GM21515 (cell line): Measurements from ENCODE around the gene ARSD.
"Not testable (repeated sequence)": the region's sequence is repeated elsewhere in the genome, so short reads cannot be mapped to it uniquely, and the experiment has no call there.

Experiments
- ATAC-seq: cut with Tn5 transposase; IDR thresholded peaks from one replicate; pipeline ENCODE4 v1.9.1; 2021; ENCODE audit not compliant: unreplicated experiment

Gene ARSD

DNA sequence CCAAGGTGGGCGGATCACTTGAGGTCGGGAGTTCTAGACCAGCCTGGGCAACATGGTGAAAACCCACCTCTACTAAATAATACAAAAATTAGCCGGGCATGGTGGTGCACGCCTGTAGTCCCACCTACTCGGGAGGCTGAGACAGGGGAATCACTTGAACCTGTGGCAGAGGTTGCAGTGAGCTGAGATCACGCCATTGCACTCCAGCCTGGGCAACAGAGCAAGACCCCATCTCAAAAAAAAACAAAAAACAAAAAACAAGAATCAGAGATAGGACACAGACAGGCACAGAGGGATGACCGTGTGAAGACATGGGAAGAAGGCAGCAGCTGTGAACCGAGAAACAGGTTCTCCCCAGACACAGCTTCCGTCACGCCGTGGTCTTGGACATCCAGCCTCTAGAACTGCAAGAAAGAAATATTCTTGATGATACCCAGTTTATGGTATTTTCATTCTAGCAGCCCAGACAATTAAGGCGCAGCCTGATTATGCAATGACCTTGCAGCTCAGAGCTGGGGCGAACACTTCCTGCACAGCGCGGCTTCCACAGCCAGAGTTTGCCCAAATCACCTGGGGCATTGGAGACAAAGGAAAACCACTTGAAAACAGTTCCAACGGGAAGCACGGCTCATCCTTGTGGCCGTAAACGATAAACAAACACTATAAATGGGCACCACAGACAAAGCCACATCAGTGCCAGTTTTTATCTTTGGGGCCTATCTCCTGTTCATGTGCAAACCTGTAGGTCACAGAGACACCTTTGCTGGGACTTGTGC lies 4.2 kb upstream of the ARSD start:
- no peak for ATAC-seq

DNA sequence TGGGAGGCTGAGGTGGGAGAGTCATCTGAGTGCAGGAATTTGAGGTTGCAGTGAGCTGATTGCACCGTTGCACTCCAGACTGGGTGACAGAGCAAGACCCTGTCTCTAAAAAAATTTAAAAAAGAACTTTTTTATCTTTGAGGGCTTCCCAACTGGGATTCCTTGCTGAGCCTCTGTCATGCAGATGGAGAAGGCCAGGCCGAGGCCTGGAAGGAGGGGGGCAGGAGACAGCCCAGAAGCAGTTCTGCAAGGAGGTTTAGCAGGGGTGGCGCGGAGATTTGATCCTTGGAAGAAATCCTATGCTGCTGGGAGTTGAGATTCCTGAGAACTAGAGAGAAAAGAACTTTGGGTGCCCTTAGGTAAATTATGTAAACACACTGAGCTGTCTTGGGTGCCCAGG lies 2.5 kb upstream of the ARSD start:
- no peak for ATAC-seq

DNA sequence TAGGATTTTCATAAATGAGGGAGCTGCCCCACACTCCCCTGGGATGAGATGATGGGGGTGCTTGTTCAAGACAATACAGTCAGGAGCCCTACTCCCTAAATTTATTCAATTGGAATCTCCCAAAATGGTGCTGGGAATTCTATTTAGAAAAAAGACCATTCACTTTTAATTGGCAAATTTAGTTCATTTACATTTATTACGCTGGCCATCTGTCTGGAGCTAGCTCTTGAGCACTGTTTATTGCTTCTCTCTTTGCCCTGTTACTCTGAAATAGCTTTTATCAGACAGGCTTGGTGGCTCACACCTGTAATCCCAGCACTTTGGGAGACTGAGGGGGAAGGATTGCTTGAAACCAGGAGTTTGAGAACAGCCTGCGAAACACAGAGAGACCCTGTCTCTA lies 2.0 kb upstream of the ARSD start:
- no peak for ATAC-seq

DNA sequence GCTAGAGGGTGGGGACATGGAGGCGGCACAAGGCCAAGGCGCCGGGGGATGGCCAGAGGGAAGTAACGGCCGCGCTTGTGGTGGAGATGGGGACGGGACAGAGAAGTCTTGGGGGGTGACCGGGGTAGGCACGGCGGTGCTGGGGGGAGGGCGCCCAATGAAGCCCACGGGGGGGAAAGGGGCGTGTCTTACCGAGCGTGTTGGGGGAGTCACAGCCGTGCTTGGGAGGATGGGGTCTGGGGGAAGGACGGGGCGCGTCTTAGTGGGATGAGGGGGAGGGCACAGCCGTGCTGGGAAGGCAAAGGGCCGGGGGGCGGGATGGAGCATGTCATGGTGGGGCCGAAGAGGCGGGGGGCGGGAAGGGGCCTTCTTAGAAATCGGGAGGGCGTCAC lies 952 bp downstream of the ARSD start:
- ATAC-seq = no peak

DNA sequence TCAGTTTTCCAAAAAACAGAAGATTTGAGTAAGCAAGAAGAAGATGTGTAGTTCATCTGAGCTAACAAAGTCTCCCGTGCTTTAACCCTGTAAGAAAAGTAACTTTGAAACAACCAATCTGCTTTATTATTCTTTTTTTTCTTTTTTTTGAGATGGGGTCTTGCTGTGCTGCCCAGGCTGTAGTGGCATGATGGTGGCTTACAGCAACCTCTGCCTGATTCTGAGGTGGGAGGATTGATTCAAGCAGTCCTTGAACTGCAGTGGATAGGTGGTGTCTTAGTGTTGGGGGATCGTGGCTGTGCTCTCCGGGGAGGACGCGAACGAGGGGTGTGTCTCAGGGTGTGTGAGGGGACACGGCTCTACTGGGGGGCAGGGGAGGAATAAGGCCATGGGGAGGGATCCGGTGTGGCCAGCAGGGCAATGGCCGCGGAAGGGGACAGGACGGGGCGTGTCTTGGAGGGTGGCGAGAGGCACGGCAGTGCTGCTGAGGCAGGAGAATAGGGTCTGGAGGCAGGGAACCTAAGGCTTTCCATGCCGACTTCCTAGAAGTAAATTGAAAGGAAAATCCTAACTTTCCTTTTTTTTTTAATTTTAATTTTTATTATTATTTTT lies 2.4 kb downstream of the ARSD start:
- no peak for ATAC-seq

DNA sequence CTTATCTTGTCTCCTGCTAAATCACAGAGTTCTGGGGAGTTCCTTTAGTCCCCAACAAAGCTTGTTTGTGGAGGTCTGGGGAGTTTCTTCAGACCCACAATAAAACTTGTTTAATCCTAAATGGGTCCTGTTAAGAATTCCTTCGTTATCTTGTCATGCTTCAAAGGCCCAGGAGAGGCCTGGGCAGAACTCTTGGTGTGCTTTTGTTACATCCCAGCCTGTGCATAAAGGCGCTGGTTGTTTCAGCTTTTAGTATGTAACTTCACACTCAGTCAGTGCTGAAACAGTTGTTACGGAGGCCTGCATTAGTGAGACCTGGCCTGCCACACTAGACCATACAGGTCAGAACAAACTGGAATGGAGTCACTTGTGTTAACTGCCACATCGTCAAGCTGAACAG lies 2.9 kb downstream of the ARSD start:
- ATAC-seq = not testable (repeated sequence)

DNA sequence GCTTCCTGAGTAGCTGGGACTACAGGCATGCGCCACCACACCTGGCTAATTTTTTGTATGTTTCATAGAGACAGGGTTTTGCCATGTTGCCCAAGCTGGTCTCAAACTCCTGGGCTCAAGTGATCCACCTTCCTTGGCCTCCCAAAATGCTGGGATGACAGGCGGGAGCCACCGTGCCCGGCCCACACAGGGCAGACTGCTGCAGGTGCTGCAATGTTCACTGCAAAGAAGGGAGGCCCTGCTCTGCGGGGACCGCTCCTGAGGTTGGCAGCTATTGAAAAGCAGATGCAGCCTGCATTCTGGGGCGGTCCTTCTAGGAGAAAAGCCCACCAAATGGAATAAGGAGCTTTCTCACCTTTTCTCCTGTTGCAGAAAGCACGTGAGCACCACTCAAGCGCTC lies 5.0 kb downstream of the ARSD start:
- ATAC-seq = no peak

DNA sequence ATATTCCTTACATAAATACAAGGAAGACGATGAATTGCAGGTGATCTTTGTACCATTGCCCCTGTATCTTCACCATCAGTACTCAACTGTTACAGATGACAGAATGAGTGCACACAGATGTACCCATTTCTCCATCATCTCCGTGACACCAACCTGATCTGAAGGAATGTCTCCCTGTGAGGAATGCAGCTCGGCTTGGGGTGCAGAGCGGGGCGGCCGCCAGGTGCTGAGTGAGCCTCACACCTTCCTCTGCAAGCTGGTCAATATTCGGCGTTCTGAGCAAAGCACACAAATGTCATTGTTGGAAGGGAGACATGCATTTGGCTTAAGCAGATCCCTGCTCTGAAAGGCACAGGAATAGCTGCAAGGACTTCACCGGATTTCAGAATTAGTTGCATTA lies 7.4 kb downstream of the ARSD start:
- ATAC-seq = no peak

DNA sequence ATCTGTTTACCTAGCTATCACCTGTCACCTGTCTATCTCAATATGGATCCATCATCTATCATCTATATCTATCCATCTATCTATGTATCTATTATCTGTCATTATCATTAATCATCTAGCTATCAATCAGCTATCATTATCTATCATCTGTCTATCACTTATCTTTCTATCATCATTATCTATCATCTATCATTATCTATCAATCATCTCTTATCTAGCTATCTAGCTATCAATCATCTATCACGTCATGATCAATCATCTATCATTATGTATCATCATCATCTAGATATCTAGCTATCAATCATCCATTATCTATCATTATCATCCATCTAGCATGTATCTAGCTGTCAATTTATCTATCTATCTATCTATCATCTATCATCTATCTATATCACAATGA lies 7.9 kb downstream of the ARSD start:
- ATAC-seq = no peak

DNA sequence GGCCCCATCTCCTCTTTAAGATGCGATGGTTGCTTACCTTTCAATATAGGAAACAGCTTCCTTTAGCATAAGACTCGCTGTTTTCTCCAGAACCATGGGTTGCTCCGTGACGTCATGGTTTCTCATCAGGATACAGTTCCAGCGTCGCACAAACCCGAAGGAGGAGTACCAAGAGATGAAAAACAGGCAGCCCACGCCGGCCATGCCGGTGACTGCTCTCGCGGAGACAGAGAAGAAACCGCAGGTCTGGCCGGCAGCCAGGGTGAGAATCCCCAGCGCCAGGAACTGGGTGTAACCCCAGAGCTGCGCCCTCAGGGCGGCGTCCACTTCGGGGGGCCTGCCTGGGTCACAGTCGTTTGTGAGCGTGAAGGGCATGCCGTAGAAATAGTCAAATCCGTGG lies 11.4 kb downstream of the ARSD start:
- ATAC-seq = no peak

DNA sequence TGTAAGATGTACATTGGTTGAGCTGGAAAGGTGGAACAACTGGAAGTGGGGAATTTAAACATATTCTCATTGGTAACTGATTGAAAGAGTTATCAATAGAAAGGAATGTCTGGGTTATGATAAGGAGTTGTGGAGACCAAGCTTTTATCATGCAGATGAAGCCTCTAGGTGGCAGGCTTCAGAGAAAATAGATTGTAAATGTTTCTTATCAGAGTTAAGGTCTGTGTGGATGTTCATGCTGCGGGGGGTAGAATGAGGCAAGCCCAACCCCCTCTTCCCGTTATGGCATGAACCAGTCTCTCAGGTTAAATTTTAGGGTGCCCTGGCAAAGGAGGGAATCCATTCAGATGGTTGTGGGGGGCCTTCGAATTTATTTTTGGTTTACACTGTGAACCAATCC lies 16.0 kb downstream of the ARSD start:
- no peak for ATAC-seq

DNA sequence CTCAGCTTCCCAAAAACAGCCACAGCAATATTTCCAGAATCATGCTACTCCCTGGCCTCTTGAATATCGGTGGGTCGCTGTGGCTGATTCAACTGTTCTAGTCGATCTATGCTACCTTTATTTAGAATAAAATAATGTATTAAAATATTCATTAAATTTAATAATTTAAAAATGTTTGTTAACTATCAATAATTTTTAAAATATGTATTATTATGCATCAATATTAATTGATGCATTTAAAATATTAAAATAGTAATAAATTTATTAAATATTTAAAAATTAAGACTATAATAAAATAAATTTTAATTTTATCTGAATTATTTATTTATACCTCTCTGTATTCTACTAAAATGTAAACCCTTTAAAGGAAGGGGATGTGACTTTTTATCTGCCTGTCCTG lies 19.0 kb downstream of the ARSD start:
- no peak for ATAC-seq

DNA sequence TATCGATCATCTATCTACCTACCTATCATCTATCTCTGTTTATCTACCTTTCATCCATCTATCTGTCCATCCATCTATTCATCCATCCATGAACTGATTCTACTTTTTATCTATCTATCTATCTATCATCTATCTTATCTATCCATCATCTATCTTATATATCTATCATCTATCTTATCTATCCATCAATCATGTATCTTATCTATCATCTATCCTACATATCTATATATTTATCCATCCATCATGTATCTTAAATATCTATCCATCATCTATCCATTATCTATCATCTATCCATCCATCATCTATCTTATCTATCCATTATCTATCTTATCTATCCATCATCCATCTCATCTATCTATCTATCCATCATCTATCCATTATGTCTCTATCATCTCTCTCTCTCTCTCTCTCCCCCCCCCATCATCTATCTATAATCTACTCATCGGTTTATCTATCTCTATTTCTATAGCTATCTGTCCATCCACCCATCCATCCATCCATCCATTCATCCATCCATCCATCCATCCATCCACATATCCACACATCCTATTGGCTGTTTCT lies 20.9 kb downstream of the ARSD start:
- ATAC-seq = no peak

DNA sequence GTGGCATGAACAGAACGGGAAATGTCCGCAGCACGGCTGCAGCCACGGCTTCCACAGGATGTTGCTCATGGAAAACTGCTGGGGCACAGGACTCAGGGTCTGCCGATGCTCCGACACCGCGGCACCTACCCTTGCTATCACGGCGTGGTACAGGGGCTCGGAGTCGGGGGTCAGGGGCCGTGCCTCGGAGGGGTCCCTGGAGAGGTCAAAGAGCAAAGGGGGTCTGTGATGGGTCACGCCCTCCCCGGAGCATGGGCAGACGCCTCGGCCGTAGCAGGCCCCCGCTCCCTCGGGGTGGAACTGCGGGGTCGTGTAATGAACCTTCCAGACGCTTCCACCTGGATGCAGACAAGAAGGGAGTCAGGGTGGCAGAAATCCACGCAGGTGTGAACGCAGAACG lies 21.8 kb downstream of the ARSD start:
- ATAC-seq = no peak

DNA sequence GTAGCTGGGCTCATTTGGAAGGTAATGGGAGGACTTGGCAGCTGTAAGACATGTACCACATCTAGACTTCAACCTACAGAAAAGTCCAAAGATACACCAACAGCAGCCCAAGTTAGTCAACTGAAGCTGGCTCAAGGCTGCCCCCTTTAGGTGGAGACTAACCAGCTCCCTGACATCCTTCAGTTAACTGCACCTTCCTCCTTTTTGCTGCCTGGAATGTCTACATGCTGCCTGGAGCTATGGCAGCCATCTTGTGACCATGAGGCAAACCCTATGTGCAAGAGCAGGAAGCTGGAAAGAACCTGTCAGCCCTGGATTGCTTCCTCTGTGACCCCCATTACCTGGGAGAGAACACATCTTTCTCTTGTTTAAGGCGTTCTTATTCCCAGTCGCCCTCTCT lies 25.8 kb downstream of the ARSD start:
- no peak for ATAC-seq

DNA sequence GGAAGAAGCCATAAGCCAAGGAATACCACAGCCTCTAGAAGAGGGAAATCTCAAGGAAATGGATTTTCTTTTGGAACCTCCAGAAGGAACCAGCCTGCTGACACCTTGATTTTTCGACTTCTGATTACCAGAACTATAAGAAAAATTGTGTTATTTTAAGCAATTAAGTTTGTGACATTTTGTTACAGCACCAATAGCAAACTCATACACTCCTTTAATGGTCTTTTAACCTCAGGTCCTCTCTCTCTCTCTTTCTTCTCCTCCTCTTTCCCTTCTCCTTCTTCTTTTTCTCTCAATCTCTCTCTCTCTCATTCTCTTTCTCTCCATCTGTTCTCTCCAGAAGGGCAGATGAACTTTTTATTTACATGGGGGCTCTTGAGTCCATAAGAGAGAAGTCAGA lies 26.3 kb downstream of the ARSD start:
- ATAC-seq = no peak

DNA sequence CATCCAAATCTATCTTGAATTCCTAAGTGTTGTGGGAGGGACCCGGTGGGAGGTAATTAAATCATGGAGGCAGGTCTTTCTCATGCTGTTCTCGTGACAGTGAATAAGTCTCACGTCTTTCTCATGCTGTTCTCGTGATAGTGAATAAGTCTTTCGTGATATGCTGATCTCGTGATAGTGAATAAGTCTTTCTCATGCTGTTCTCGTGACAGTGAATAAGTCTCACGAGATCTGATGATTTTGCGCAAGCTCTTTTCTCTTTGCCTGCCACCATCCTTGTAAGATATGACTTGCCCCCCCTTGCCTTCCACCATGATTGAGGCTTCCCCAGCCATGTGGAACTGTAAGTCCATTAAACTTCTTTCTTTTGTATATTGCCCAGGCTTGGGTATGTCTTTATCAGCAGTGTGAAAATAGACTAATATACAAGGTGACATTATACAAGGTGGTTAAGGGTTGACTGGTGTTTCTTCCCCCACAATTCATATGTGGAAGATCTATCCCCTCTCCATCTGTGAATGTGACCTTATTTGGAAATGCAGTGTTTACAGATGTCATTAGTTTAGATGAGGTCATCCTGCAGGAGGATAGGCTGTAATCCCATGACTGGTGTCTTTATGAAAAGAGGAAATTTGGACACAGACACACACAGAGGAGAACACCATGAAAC lies 27.6 kb downstream of the ARSD start:
- no peak for ATAC-seq

DNA sequence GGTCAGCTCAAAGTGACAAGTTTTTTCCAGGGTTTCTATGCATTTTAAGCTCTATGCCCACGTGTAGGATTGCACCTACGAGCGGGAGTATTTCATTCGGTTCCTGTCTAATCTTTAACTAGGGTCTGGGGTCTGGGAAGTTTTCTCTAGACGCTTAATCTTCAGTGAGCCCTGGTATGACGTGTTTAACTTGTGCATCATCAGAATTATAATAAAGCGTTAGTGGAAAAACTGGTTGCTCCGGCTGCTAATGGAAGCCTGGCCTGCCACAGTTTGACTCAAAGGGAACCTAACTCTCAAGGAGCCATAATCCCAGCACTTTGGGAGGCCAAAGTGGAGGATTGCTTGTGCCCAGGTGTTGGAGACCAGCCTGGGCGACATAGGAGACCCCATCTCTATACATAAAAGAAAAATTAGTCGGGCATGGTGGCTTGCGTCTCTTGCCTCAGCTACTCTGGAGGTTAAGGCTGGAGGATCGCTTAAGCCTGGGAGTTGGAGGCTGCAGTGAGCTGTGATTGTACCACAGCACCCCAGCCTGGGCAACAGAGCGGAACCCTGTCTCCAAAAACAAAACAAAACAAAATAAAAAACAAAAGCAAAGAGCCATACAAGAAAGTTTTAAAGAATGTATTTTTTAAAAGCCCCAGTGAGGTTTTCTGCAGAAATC lies 30.2 kb downstream of the ARSD start:
- no peak for ATAC-seq

DNA sequence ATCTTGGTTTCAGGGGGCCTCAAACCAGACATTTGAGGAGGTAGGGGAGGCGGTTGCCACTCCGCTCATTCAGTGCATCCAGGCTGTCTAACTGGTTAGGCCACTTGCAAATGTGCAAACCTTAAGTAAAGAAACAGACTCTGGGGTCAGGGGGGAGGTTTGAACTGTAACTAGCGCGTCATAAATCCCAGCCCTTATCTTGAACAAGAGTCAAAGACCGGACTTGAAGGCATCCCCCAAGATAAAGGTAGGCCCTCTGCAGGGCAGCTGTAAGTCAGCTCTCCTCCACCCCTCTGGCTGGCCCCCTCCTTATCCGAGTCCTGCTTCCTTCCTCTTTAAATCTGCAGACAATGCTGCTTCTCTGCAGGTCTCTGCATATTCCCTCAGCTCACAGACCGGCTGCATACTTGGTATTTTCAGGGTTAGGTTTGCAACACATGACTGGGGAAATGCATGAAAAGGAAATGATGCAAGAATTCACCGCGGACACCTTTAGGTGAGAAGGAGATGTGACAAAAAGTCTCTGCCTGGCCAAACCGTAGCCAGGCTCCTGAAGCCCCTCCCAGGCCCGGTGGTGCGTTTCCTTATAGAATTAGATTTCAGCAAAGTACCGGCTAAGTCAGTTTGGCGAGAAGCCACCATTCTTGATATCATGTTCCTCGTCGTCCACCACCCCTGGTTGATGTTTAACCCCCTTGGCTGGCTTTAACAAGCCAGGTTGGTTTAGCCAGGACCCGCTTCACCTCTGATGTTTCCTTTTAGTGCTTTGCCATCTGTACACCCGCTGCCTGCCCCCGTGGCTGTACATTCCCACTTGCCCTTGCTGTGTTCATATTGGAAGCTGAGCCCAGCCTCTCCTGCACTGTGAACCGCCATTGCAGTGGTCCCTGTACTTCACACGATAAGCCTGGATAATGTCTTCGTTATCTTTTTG lies 31.2 kb downstream of the ARSD start:
- ATAC-seq = not testable (repeated sequence)

DNA sequence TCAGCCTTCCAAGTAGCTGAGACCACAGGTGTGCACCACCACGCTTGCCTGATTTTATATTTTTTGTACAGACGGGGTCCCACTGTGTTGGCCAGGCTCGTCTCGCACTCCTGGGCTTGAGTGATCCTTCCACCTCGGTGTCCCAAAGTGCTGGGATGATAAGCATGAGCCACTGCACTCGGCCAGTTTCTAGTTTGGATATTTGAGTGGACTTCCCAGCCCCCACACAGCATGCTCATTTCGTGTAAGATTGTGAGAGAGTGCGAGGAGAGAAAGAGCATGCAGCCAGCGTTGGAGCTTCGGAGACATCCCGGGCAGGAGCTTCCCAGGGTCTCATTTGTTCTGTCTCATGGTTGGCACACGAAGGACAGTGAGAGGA lies 31.8 kb downstream of the ARSD start:
- no peak for ATAC-seq

DNA sequence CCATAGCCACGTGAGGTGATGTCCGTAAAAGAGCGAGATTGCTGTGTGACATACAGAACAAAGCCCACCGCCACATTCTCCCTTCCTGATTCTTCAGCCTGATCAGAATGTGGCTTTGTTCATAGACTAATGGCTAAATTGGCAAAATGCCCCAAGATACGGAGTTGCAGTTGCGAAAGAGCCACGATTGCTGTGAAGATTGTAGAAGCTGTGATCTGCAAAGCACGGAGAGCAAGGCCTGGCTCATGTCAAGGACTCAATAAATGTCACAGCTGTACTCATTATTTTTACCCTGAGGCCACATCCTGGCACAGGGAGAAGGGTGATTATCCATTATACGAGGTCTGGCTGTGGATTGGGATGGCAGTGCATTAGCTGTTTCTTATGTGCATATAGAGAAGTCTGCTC lies 34.2 kb downstream of the ARSD start:
- no peak for ATAC-seq
